GM19463 (cell line): ENCODE results near the gene RPS6KA2.
"Not testable (repeated sequence)": the region's sequence is repeated elsewhere in the genome, so short reads cannot be mapped to it uniquely, and the experiment has no call there.

Source experiments
- ATAC-seq: cut with Tn5 transposase; IDR thresholded peaks from one replicate; pipeline ENCODE4 v1.9.1; 2021; ENCODE audit warnings: mild to moderate bottlenecking, moderate library complexity; ENCODE audit not compliant: unreplicated experiment

Gene RPS6KA2

DNA sequence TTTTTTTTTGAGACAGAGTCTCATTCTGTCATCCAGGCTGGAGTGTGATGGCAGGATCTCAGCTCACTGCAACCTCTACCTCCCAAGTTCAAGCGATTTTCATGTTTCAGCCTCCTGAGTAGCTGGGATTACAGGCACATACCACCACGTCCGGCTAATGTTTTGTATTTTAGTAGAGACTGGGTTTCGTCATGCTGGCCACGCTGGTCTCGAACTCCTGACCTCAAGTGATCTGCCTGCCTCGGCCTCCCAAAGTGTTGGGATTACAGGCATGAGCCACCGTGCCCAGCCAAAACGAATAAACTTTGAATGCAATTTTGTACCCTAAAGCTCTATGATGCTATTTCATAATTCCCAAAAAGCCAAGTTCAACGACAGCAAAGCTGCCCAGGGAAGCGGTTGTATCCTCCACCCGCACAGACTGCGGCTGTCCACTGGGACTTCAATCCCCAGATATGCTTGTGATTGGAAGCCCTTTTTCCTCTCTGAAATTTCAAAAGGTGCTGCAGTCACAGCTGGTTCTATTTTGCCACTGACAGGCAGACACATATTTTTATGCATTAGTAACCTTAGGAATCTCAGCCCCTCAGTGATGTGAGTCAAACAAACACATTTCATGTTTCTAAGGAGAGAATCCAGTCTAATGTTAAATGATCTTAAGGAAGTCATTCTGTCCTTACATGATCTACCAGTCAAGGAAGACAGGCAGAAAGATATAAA is 31.8 kb downstream of the RPS6KA2 start:
- ATAC-seq: no peak

DNA sequence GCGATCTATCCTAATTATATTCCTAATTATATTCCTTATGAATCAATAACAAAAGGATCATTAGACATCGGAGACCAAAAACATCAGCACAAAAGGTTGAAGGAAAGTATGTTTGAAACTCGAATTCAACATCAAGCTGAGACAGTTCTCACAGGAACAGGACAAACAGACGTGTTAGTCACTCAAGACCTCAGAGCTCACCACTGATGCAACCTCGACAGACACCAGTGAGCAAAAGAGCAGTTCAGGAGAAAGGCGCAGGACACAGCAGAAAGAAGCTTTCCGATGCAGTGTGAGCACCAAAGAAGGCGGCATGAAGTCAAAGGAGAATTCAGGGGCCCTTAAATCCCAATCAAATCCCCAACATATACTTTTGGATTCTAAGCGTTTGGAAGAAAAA is 34.2 kb downstream of the RPS6KA2 start:
- no peak for ATAC-seq

DNA sequence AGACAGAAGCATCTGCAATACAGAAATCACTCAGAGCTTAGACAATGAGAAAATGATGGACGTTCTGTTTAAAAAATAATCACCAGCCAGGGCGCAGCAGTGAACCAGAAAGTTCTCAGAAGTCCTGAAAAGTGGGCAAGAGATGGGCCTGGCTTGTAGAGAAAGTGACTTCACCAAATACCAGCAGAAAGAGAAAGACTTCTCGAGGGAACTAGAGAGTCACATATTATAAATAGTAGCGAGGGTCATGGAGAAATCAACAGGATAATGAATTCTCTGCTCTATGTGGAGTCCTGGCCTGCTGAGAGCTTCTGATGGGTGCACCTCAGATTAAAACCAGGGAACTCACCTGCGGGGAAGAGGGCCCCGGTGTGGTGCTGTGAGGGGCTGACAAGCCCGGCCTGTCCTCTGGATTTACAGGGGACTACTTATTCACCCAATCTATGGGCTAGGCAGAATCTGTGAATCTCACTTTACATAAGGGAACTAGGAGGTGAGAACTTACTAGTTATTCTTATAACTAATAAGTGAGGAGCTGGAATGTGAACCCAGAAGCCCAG is 35.0 kb downstream of the RPS6KA2 start:
- ATAC-seq: no peak

DNA sequence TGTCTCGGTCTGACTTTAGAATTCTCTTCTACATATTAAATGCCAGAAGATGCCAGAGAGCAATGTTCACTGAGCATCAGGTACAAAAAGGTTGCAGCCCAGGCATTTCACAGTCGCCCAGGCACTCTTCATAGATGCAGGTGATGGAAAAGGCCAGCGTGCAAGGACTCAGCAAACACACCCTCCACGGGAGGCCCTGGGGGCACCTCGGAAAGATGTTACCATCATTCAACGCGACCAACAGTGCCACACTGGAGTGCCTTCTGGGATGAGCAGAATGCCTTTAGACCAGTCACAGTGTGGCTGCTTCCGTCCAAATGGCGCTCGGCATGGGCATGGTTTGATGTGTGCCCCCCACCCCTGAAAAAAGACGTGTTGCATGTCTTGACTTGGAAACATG is 36.0 kb downstream of the RPS6KA2 start:
- no peak for ATAC-seq

DNA sequence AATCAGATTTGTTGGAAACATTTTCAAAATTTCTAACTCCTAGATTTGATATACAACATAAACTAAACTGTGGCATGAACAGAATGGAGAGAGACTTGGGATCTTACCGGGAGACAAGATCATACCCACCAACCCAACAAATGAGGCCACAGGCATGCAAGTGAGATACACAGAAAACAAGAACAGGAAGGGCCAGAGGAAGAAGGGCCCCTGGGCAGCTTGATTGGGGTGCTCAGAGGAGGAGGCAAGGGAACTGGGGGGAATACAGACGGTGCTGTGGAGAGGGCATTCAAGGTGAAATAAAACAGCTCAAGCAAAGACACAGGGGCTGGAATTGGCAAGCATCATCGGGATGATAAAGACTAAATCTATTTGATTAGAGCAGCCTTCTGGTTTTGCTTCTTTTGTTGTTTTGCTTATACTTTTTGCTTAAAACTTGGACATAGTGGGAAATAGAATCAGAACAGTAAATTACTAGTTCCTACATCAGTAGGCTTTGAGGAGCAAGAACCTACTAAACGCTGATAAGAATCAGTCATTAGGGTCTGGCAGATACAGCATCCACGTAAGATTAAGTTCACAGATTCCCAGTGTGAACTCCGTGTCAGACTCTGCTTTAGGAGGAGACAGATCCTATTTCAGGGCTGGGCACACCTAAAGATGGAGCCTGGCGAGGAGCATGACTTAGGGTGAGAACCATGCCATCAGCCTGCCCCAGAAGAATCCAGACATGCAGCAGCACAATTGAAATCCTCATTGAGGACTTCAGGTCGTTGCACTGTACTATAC is 37.1 kb downstream of the RPS6KA2 start:
- no peak for ATAC-seq

DNA sequence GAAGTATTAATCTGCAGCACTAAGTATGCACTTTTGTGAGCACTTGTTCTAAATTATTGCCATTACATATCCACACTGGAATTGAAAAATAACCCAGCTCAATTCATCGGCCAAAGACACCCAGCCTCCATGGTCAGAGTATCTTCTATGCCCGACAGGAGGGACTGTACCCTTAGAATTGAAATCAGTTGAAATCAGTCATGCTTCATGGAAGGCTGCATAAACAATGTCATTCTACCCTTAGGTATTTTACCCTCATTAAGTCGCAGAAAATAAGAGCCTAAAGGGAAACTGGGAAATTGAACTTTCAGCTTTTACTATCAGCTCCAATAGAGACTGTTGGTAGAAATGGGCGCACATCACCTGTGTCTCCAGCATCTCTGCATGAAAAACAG is 37.7 kb downstream of the RPS6KA2 start:
- ATAC-seq: no peak

DNA sequence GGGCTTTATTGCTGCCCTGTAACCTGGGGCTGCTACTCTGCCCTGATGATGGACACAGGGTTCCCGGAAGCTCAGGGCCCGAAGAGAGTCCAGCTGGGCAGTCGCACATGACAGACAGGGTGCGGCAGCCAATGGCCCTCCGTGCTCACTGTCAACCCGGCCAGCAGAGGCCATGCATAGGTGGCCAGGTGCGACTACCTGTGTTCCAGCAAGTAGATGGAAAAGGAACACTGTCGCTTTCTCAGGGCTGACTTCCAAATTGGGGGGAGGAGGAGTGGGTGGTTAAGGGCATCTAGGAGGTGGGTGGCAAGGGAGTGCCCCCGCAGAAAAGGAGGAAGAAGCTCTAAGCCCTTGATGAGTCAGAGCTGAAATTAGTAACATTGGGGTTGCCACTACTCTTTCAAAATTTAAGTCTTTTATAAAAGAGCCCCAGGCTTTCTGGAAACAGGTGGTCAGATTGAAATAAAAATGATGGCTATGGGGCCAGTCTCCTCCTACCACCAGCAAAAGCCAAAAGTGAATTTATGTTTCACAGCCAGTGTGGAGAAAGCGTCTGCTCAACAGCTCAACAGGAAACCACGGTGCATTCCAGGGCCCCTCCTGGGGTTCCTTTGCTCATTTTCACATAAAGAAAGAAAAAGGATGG is 38.2 kb downstream of the RPS6KA2 start:
- ATAC-seq: peak; percentile 31

DNA sequence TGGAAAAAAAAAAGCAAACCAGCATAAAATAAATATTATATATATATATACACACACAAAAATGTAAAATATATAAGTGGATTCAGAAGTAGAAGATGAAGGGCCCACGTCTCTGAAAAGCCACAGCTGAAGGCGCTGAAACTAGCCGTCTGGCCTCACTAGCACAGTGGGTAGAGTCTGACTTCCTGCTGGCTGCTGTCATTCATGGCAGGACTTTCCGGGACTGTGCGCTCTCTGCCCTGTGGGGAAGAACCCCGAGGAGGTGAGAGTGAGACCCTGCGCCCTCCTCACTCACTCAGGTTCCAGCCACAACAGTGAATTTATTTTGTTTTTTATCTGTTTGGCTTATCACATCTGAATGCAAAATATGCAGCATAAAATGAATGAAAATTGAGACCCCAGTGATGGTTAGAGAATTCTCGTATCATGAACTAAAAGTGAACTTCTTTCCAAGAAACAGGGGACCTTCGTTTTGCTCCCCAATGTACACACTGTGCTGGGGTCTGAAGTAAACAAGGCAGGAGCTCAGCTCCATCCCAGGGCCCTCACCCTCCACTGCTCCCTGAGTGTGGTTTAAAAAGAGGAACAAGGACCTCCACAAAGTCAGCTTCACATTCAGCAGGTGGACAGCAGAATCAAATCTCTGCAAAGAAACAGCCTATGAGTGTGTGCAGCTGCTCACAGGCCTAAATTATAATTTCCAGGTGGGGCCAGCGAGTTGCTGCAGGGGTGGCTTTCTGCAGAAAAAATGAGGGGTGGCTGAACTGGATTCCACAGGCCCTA is 39.2 kb downstream of the RPS6KA2 start:
- ATAC-seq: peak; percentile 68

DNA sequence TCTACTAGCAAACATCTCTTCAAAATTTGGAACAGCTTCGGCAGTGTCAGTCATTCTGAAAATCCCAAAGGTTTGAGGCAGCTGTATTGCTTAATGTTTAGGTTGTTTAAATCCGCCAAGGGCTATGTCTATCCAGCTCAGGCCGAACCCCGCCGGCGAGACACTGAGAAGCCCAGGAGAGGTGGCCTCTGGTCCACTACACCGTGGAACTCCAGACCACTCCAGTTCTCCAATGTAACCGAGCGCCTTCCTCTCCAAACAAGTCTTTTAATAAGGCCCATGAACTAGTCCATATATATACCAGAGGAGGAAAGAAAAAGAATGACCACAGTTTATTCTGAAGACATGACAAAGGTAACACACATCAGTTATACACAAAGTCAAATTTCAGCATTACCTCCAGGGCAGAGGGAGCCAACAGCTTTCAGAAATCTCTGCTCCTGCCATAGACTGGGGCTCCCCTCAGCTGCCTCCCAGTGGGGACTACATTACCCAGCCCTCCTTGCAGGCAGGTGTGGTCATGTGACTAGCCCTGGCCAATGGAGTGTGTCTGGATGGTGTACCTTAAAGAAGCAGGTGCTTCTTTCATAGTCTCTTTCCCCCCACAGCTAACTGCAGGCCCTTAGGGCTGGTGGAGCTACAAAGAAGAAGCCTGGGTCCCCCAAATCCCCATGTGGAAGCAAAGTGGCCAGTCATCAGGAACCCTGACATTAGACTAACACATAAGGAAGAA is 40.5 kb downstream of the RPS6KA2 start, which contains the start of gene RAMACL:
TSS of gene RAMACL (minus strand) at position 255 of the 733 bp plus-strand sequence. CDS start at position 54, 201 bp downstream.
- ATAC-seq: peak; percentile 56

DNA sequence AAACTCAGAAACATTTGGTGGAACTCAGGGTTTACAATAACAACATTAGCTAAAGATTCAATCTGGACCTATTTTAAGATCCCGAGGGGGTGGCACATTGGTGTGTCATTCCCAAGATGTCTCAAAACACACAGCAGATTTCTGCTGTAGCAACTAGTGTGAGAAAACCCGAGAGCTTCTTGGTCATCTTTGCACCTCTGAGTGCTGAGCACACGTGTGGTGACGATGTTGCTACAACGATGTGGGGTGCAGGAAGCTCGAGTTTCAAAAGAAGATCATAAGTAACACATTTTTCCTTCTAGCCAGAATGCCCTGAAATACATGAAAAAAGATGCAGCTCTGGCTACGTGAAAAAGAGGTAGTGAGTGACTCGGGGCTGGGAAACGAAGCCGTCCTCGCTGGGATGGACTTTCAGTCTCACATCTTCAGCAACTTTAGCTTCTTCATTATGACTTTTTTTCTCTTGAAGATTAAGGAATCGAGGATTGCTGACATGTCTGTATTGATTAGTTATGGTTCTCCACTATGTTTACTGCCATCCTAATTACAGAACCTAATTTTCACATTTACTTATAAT is 42.1 kb downstream of the RPS6KA2 start:
- ATAC-seq: no peak

DNA sequence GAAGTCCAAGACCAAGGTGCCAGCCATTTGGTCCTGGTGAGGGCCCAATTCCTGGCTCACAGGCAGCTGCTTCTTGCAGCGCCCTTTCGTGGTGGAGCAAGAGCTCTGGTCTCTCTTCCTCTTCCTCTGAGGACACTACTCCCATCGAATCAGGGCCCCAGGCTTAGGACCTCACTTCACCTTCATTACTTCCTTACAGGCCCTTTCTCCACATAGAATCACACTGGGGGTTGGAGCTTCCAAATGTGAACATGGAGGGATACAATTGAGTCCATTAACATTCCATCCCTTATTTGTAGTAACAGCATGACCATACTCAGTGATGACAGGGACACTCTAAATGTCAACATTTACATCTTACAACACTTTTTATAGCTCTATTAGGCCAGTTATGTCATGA is 42.9 kb downstream of the RPS6KA2 start:
- no peak for ATAC-seq

DNA sequence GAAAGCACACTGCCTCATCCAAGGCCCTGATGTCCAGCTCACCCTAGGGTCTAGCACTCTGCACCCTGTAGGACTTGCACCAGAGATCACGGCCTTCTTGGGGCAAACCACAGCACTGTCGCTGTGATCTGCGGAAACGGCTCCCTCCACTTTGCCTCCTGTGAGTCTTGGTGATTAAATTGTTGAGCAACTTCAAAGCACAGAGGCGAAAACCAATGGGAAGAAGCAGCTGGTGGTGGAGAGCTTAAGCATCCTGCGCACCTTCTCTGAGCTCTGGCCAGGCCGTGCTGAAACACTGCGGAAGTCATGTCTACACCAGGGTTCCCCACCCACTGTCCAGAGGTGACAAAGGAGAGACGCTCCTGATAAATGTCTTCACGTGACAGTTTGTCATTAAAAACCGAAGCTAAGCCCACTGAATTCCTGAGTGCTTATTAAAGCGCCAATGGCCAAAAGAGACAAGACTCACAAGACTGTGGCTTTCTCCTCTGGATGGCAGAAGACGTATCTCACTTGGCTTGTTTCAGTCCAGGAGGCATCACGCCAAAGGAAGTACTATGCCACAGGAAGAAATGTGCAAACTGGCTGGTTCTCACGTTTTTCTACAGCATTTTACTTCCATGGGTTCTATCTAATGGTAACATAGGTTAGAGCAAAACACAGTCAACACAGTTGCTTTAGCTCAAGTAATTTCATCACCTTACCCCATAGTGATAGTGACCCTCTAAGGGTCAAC is 43.7 kb downstream of the RPS6KA2 start:
- no peak for ATAC-seq

DNA sequence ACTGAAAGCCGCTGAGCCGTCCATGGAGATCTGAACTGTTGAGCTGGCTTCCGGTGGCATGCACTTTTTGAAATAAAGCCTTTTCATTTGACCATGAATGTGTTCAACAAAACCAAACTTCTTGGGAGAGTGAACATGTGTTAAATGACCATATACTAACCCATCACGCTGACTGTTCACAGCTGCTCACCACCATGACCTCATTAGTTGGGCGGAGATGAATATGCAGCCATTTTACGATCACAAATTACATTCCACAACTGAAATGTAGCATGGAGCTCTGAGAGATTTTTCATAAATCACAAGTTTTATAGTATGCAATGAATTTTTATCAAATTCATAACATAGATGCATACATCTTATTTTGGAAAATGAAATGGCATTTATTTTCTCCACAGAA is 44.8 kb downstream of the RPS6KA2 start:
- no peak for ATAC-seq

DNA sequence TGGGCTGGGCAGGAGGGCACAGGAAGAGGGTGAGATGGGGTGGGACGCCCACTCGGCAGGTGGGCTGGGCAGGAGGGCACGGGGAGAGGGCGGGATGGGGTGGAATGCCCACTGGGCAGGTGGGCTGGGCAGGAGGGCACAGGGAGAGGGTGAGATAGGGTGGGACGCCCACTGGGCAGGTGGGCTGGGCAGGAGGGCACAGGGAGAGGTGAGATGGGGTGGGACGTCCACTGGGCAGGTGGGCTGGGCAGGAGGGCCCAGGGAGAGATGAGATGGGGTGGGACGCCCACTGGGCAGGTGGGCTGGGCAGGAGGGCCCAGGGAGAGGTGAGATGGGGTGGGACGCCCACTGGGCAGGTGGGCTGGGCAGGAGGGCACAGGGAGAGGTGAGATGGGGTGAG is 45.2 kb downstream of the RPS6KA2 start:
- ATAC-seq: not testable (repeated sequence)

DNA sequence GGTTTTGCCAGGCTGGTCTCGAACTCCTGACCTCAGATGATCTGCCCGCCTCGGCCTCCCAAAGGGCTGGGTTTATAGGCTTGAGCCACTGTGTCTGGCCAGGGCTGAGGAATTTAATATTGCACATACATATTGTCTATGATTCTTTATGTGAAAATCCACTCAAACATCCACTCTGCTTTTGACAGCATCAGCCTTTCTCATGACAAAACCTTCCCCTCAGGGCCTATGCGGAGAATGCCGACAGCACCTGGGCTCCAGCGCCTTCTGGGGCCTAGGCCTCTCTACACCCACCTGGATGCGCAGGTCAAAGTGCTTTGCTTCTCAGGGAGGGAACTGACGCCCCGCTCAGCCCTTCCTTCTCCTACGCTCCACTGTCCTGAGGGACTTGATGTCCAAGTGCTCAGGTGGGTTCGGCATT is 46.0 kb downstream of the RPS6KA2 start:
- ATAC-seq: no peak

DNA sequence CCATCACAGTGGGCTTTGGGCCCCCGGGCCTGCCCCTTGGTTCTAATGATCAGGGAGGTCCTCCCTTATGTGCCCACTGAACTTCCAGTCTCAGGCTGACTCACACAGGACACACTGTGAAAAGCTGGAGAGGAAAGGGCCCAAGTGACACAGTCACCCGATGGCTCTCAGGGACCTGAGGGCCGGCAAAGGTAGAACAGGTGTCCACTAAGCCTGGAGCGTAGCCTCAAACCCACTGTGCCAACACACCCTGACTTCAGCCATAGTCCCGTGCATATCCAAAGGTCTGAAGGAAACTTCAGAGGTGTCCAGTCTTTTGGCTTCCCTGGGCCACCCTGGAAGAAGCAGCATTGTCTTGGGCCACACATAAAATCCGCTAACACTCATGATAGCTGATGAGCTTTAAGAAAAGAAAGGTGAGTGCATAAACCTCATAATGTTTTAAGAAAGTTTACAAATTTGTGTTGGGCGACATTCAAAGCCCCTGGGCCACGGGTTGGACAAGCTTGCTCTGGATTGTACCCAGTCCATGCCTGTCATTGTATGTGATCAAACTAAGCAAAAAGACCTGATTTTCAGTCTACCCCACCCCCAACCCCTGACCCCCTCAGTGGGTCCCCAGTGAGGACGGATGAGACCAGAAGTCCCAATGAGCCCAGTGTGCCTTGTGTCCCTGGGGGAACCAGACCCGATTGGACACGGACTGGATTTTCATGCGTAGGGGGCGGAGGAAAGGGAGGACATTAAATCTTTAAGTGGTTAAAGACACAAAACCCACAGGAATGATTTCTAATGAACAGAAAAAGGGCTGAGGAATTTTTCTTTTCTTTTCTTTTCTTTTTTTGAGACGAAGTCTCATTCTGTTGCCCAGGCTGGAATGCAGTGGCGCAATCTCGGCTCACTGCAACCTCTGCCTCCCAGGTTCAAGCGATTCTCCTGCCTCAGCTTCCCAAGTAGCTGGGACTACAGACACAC is 46.7 kb downstream of the RPS6KA2 start:
- ATAC-seq: no peak

DNA sequence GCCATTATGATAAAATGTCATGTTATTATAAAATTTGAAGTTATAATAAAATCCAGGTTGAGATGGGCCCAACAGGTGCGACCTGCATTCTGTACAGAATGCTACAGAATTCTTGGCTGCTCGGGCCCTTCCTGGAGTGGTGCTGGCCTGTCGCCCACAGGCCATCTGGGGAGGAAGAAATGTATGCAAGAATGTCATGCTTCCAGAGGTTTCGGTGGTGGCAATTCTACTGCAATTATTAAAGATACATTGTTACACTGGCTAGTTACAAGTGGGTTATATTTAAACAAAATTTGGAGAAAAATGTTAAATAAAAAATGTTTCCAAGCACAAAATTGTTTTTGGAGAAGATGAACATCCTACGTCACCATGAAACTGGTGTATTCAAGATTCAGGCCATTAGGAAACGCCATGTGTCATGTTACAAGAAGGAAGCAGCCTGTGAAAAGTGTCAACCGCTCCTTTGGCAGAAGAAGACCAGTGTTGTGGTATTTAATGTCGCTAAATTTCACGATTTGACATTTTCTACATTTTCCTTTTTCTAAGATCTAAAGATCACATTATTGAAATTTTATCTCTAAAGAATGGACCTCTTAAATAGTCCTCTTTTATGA is 47.7 kb downstream of the RPS6KA2 start:
- no peak for ATAC-seq
